Prostate gland (tissue), 2 donors: ENCODE data around the gene BCL6. TPM values are rescaled to one million over a fixed set of nuclear protein-coding genes. Genes with fewer than 3 reads are reported as not detected.
A peak's percentile ranks its signal among the peaks of the same experiment; 100 is the strongest.

Source experiments
- DNase-seq: peaks from one replicate; pipeline ENCODE4 v3.0.0-alpha.2; 2019; ENCODE audit warnings: low spot score
- H3K27ac ChIP-seq, 2 donors: fragments of 200-600 bp; sonication (generic); 2 replicates each; pipeline ENCODE4 v1.5.1; 2017 to 2019
- H3K27me3 ChIP-seq: fragments of 200-600 bp; sonication (generic); replicated peaks from 2 replicates; pipeline ENCODE4 v1.5.1; 2019; ENCODE audit not compliant: insufficient read depth
- H3K36me3 ChIP-seq, 2 donors: fragments of 200-600 bp; sonication (generic); 1 replicate in 1 of 2; 2 replicates in 1 of 2; pipeline versions ENCODE4 v1.5.1 to v1.8.1; 2017 to 2019
- H3K4me1 ChIP-seq: fragments of 200-600 bp; sonication (generic); replicated peaks from 2 replicates; pipeline ENCODE4 v1.5.1; 2019
- H3K4me3 ChIP-seq, 2 donors: fragments of 200-600 bp; sonication (generic); 2 replicates each; pipeline ENCODE4 v1.5.1; 2017 to 2019
- H3K9me3 ChIP-seq: fragments of 200-600 bp; sonication (generic); 2 replicates; pipeline ENCODE4 v1.5.1; 2017
- CTCF ChIP-seq, 4 experiments: fragments of 200-600 bp in 2 of 4; fragments of 450-650 bp in 2 of 4; sonication (generic) in 2 of 4; IDR thresholded peaks; 1 replicate in 3 of 4; 2 replicates in 1 of 4; pipeline ENCODE4 v1.5.1; 2016 to 2019; ENCODE audit warnings: antibody characterized with exemption in 4 of 4, mild to moderate bottlenecking in 2 of 4, moderate library complexity in 2 of 4
- POLR2A ChIP-seq: fragments of 450-650 bp; IDR thresholded peaks from one replicate; pipeline ENCODE4 v1.6.1; 2016; ENCODE audit warnings: antibody characterized with exemption, mild to moderate bottlenecking
- POLR2AphosphoS5 ChIP-seq: sonication (generic); formaldehyde crosslinking; IDR thresholded peaks from one replicate; pipeline ENCODE4 v1.6.1; 2017; ENCODE audit warnings: antibody characterized with exemption
- WGBS: methylation state at CpG from one replicate; pipeline ENCODE4 v1.1.5; 2018; 5-methylcytosine and 5-hydroxymethylcytosine counted together
- intact Hi-C: fragments of 100-400 bp; cut with DNase I; formaldehyde crosslinking; loops from one replicate; pipeline ENCODE4 v1.14.2; 2022
- total RNA-seq, 2 donors: library from RNA; depleted of rRNA; stranded (reverse); fragments of >200 nt; gene quantifications; one replicate each; pipeline ENCODE4 v1.1.0, GENCODE V29; 2016

Gene BCL6
- total RNA-seq, 2 donors from 2014 or later: 50.1 to 105 TPM

GRCh38 chr3:187737368-187738070 lies 7.7 kb downstream of the BCL6 start:
- Histone ChIP-seq H3K4me3 (peak overlapping the region; percentile 68 to 83), H3K36me3 (peaks cover 4 to 7% of the 10 kb centered on the region in 2 donors), H3K9me3 (no peaks in the 10 kb centered on the region), H3K27me3 (no peaks in the 10 kb centered on the region), H3K4me1 (peaks cover 3% of the 10 kb centered on the region), H3K27ac (peak overlapping the region; percentile 96 to 97)
- peak; percentile 72 for DNase-seq
- peak; percentile 52 for TF ChIP-seq POLR2A
- peak in 2 of 4 experiments; percentile 20 to 36 for TF ChIP-seq CTCF (IDR thresholded peaks at IDR 0.05)
- TF ChIP-seq POLR2AphosphoS5: peak; percentile 13
- WGBS: 1% methylated on average over 41 of the region's 41 CpGs
- intact Hi-C loops: loop anchor here (5.0 kb wide), 1 partner anchor 1410 kb away; no protein-coding TSS in a partner anchor

GRCh38 chr3:187737006-187737367 lies 8.3 kb downstream of the BCL6 start:
- peak overlapping the region; percentile 96 to 97 for H3K27ac ChIP-seq
- TF ChIP-seq POLR2AphosphoS5 (no peak), POLR2A (no peak), CTCF (IDR thresholded peaks at IDR 0.05) (no peak)
- H3K4me3 ChIP-seq: no peak overlapping the region
- intact Hi-C loops: loop anchor here (5.0 kb wide), 1 partner anchor 1410 kb away; no protein-coding TSS in a partner anchor
- H3K36me3 ChIP-seq: peaks cover 4 to 7% of the 10 kb centered on the region in 2 donors
- DNase-seq: no peak
- H3K4me1 ChIP-seq: peaks cover 3% of the 10 kb centered on the region
- H3K27me3 ChIP-seq: no peaks in the 10 kb centered on the region
- WGBS: 38% methylated on average over 4 of the region's 4 CpGs
- H3K9me3 ChIP-seq: no peaks in the 10 kb centered on the region

GRCh38 chr3:187736418-187736871 lies 8.8 kb downstream of the BCL6 start:
- H3K27me3 ChIP-seq: no peaks in the 10 kb centered on the region
- peaks cover 4 to 7% of the 10 kb centered on the region in 2 donors for H3K36me3 ChIP-seq
- H3K4me3 ChIP-seq: no peak overlapping the region
- DNase-seq: no peak
- peak overlapping the region in 1 of 2 donors; percentile 97 for H3K27ac ChIP-seq
- intact Hi-C loops: loop anchor here (5.0 kb wide), 1 partner anchor 1411 kb away; no protein-coding TSS in a partner anchor
- 65% methylated on average over 8 of the region's 8 CpGs for whole genome bisulfite sequencing
- H3K4me1 ChIP-seq: peaks cover 3% of the 10 kb centered on the region
- H3K9me3 ChIP-seq: no peaks in the 10 kb centered on the region
- no peak for TF ChIP-seq POLR2AphosphoS5
- TF ChIP-seq CTCF (IDR thresholded peaks at IDR 0.05): no peak
- no peak for TF ChIP-seq POLR2A

- Histone ChIP-seq H3K9me3 (no peaks in the 10 kb centered on the region), H3K4me3 (no peak overlapping the region), H3K4me1 (peaks cover 3% of the 10 kb centered on the region), H3K27ac (no peak overlapping the region), H3K36me3 (peaks cover 9 to 12% of the 10 kb centered on the region in 2 donors), H3K27me3 (no peaks in the 10 kb centered on the region)
- no peak for DNase-seq
- intact Hi-C loops: loop anchor here (5.0 kb wide), 1 partner anchor 1411 kb away; no protein-coding TSS in a partner anchor
- TF ChIP-seq POLR2AphosphoS5 (no peak), CTCF (IDR thresholded peaks at IDR 0.05) (no peak), POLR2A (no peak)
- WGBS: 56% methylated on average over 3 of the region's 3 CpGs
Observed at GRCh38 chr3:187735837-187736236, 9.4 kb downstream of the BCL6 start.

- no peaks in the 10 kb centered on the region for H3K4me1 ChIP-seq
- WGBS: 78% methylated on average over 3 of the region's 3 CpGs
- H3K27ac ChIP-seq: no peak overlapping the region
- H3K9me3 ChIP-seq: no peaks in the 10 kb centered on the region
- TF ChIP-seq POLR2AphosphoS5 (no peak), CTCF (IDR thresholded peaks at IDR 0.05) (no peak), POLR2A (no peak)
- H3K4me3 ChIP-seq: no peak overlapping the region
- intact Hi-C loops: loop anchor here (5.0 kb wide), 1 partner anchor 1412 kb away; no protein-coding TSS in a partner anchor
- no peak for DNase-seq
- no peaks in the 10 kb centered on the region for H3K27me3 ChIP-seq
- H3K36me3 ChIP-seq: peaks cover 13 to 17% of the 10 kb centered on the region in 2 donors
Observed at GRCh38 chr3:187735383-187735782, 9.9 kb downstream of the BCL6 start.
